GM12801 (cell line): Measurements from ENCODE around the gene MRPS5.

Source experiments
- TF ChIP-seq, protein P1 (sequence below): IDR thresholded peaks from one replicate; pipeline ENCODE4 v1.5.1; 2011; ENCODE audit warnings: control low read depth; ENCODE audit not compliant: insufficient read length; ENCODE audit errors: extremely low read depth

MRPS5 gene

DNA sequence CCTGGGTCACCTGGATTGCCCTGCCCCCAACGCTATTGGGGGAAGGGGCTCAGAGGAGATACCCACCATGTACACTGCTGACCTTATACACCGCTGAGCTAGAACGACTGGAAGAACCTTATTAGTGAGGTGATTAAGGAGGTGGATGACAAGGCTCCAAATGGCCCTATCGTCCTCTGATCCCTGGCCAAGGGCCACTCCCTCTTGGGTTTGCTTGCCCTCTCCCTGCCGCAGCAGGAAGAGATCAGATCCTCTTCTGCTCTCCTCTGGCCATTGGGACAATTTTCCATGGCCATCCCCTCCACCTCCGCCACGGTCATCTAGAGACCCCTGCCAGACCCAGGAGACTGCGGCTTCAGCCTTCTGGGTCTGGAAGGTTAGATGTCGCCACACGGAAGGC is 36.8 kb upstream of the MRPS5 start:
- TF ChIP-seq, protein P1, sequence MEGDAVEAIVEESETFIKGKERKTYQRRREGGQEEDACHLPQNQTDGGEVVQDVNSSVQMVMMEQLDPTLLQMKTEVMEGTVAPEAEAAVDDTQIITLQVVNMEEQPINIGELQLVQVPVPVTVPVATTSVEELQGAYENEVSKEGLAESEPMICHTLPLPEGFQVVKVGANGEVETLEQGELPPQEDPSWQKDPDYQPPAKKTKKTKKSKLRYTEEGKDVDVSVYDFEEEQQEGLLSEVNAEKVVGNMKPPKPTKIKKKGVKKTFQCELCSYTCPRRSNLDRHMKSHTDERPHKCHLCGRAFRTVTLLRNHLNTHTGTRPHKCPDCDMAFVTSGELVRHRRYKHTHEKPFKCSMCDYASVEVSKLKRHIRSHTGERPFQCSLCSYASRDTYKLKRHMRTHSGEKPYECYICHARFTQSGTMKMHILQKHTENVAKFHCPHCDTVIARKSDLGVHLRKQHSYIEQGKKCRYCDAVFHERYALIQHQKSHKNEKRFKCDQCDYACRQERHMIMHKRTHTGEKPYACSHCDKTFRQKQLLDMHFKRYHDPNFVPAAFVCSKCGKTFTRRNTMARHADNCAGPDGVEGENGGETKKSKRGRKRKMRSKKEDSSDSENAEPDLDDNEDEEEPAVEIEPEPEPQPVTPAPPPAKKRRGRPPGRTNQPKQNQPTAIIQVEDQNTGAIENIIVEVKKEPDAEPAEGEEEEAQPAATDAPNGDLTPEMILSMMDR, result no peak

DNA sequence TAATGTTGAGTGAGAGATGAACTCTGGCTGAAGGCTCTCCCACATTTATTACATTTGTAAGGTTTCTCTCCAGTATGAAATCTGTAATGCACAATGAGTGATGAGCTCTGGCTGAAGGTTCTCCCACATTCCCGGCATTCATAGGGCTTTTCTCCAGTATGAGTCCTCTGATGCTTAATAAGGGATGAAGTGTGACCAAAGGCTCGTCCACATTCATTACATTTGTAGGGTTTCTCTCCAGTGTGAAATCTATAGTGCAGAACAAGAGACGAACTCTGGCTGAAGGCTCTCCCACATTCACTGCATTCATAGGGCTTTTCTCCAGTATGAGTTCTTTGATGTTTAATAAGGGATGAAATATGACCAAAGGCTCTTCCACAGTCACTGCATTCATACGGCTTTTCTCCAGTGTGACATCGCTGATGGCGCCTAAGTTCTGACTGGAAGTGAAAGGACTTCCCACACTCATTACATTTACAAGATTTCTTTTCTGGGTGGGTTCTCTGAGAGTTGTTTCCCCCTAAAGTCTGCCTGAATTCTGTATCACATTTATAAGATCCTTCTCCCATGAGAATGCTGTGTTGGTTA is 27.9 kb upstream of the MRPS5 start:
- TF ChIP-seq, protein P1, result no peak

DNA sequence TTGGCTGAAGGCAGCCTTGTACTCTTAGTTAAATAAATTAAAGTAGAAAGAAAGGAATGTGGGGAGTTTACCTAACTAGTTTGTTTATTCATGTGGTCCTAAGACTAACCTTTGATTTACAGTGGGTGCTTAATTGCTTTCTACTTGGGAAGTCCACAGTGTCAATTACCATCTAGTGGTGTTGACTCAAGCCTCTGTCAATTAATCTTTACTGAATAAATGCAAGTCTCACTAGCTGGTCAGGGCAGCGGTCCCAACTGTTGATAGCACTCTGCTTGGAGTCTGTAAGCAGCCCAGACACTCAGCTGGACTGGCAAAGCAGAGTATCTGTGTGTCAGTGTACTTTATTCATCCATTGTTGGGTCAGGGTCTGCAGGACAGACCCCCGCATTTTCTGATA is 22.2 kb upstream of the MRPS5 start:
- TF ChIP-seq, protein P1, result no peak

DNA sequence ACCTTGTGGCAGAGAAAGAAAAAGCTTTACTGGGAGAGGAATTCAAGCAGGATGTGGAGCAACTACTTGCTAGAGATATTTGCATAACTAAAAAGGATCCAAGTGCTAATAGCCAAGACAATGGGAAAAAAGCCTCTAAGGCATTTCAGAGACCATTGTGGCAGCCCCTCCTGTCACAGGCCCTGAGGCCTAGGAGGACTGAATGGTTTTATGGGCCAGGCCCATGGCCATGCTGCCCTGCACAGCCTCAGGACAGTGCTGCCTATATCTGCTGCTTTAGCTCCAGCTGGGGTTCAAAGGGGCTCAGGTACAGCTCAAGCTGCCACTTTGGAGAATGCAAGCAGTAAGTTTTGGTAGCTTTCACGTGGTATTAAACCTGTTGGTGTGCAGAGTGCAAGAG is 17.1 kb upstream of the MRPS5 start:
- TF ChIP-seq, protein P1, result no peak

DNA sequence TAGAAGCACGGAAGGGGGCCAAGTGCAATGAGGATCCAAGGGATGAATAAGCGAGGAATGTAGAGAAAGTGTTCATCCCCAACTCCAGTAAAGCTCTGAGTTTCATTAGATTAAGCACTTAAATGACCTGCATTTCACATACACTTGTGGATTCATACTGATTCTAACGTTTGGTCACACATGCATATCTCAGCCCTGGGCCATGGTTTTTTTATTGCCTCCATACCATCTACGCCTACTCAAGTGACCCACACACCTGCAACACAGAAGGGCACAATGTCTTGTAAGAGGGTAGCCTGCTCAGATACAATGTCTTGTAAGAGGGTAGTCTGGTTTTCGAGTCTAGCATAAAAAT is 566 bp upstream of the MRPS5 start:
- TF ChIP-seq, protein P1, result no peak

DNA sequence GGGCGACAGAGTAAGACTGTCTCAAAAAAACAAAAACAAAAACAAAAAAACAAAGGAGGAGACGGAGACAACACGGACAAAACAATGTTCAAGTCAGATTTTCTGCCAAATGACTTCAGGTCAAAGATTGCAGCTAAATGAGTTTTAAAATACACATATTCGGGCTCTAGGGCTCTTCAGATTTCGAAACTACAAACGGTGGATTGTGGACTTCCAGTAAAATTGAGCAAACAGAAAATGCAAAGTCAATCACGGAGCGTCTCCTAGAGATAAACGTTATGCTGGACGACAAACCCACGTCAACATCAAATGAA is 558 bp downstream of the MRPS5 start:
- TF ChIP-seq, protein P1, result no peak

DNA sequence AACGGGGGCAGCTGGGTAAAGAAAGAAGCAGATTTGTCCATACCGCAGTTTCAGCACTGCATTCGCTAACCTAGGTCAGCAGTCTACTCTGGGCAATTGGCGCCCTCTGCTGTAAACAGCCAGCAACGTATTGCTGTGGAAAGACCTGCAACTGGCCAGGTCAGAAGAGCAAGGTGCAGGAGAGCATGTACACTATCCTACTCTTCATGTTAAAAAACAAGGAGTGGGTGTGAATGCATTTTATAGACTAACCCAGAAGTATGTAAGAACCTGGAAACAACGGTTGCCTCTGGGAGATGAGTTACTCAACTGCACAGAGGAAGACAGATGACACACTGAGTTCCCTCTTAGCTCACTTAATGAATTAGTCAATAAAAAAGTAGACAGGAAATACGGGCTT is 6.2 kb downstream of the MRPS5 start:
- TF ChIP-seq, protein P1, result no peak

DNA sequence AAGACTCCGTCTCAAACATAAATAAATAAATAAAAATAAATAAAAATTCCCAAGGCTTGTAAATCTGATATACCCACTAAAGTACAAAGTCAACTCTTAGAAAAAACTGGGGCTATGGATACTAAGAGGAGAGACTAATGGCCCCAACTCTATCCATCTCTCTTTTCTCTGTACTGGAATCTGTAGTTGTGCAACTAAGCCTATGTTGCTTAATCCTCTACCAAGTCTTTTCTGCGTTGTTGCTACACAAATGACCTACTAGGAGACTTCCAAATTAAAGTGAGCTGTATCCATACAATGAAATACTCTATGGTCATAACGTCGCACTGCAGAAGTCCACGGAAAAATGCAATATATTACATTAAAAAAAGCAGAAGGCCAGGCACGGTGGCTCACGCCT is 8.1 kb downstream of the MRPS5 start:
- TF ChIP-seq, protein P1, result no peak
